Type B pancreatic cell (in vitro differentiated cells): Measurements from ENCODE around the gene SLC47A1. TPM values are rescaled to one million over a fixed set of nuclear protein-coding genes. Genes with fewer than 3 reads are reported as not detected.

ENCODE experiments used
- DNase-seq: peaks from one replicate; pipeline ENCODE4 v3.0.0; 2021; ENCODE audit warnings: mixed read lengths; ENCODE audit not compliant: unreplicated experiment; ENCODE audit errors: extremely low spot score
- H3K27ac Mint-ChIP-seq: 2 replicates; pipeline ENCODE4 v1.8.0; 2021; ENCODE audit warnings: mild to moderate bottlenecking, mixed read lengths
- H3K27me3 Mint-ChIP-seq: 2 replicates; pipeline ENCODE4 v1.8.0; 2021; ENCODE audit warnings: mixed read lengths
- H3K36me3 Mint-ChIP-seq: 2 replicates; pipeline ENCODE4 v1.8.0; 2021; ENCODE audit warnings: mixed read lengths
- H3K4me1 Mint-ChIP-seq: one replicate; pipeline ENCODE4 v1.8.0; 2021; ENCODE audit warnings: mixed read lengths; ENCODE audit not compliant: unreplicated experiment
- H3K4me3 Mint-ChIP-seq: 2 replicates; pipeline ENCODE4 v1.8.0; 2021; ENCODE audit warnings: mild to moderate bottlenecking, mixed read lengths
- H3K9me3 Mint-ChIP-seq: 2 replicates; pipeline ENCODE4 v1.8.0; 2021; ENCODE audit warnings: mixed read lengths
- total RNA-seq: library from RNA; stranded (reverse); gene quantifications from 2 replicates; pipeline ENCODE4 v1.2.1, GENCODE V29; 2021; ENCODE audit warnings: low replicate concordance
- TF ChIP-seq, protein P1 (sequence below): fragments of 200-600 bp; sonication (generic); conservative IDR thresholded peaks from 2 replicates; pipeline ENCODE4 v1.5.0; 2021; ENCODE audit warnings: antibody characterized with exemption, mild to moderate bottlenecking

SLC47A1 gene
- total RNA-seq, 1 donor from 2014 or later, result 5.9 TPM

DNA sequence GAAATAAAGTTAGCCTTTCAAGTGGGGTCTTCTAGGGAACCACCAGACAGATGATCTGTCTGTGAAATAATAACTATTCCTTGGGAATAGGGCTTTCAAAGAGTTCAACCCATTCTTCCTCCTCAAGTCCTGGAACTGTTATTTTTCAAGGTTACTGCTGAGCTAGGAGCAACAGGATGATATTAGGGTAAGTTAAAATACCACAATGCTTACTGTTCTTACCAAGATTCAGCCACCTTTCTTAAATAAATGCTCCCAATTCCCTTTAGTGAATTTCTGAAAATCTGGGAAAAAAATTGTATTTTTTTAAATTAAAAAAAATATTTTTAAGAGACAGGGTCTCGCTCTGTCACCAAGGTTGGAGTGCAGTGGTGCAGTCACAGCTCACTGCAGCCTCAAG lies 88.0 kb downstream of the SLC47A1 start:
- H3K27ac Mint-ChIP-seq, result no peak overlapping the region
- H3K4me3 Mint-ChIP-seq, result no peak overlapping the region
- no peaks in the 10 kb centered on the region for H3K4me1 Mint-ChIP-seq
- H3K27me3 Mint-ChIP-seq, result no peaks in the 10 kb centered on the region
- no peak for DNase-seq
- H3K9me3 Mint-ChIP-seq, result peaks cover 10% of the 10 kb centered on the region
- TF ChIP-seq, protein P1, sequence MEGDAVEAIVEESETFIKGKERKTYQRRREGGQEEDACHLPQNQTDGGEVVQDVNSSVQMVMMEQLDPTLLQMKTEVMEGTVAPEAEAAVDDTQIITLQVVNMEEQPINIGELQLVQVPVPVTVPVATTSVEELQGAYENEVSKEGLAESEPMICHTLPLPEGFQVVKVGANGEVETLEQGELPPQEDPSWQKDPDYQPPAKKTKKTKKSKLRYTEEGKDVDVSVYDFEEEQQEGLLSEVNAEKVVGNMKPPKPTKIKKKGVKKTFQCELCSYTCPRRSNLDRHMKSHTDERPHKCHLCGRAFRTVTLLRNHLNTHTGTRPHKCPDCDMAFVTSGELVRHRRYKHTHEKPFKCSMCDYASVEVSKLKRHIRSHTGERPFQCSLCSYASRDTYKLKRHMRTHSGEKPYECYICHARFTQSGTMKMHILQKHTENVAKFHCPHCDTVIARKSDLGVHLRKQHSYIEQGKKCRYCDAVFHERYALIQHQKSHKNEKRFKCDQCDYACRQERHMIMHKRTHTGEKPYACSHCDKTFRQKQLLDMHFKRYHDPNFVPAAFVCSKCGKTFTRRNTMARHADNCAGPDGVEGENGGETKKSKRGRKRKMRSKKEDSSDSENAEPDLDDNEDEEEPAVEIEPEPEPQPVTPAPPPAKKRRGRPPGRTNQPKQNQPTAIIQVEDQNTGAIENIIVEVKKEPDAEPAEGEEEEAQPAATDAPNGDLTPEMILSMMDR, result no peak
- H3K36me3 Mint-ChIP-seq, result peaks cover 5% of the 10 kb centered on the region

DNA sequence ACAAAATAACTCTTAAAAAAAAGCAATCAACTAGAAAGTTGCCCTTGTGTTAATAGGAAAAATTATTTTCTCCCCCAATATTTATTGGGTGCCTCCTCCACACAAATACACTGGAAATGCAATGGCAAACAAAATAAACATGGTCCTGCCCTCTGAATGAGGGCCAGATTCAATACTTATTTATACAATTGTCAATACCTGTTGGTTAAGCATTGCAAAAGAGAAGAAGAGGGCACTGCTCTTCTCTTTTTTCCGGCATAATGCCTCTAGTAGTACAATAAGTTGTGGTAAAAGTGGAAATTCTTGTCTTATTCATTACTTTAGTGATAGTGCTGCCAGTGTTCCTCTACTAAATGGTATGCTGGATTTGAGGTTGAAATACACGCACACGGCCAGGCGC lies 92.4 kb downstream of the SLC47A1 start:
- Mint-ChIP-seq H3K27ac (no peak overlapping the region), H3K36me3 (no peaks in the 10 kb centered on the region)
- TF ChIP-seq, protein P1, result no peak

More for the DNA sequence above, 92.4 kb downstream of the SLC47A1 start:
- Mint-ChIP-seq H3K9me3 (no peaks in the 10 kb centered on the region), H3K4me1 (no peaks in the 10 kb centered on the region), H3K27me3 (no peaks in the 10 kb centered on the region), H3K4me3 (no peak overlapping the region)
- no peak for DNase-seq

Other genes starting within 250 kb of the SLC47A1 start
- gene B9D1, start 171.1 kb upstream of the SLC47A1 start, total RNA-seq, result 13.8 and 23.2 TPM in 2 replicates
- gene MAPK7, start 155.4 kb upstream of the SLC47A1 start, total RNA-seq, result 32.1 and 44.3 TPM in 2 replicates
- 2.6 and 18.0 TPM in 2 replicates for gene MFAP4, start 146.7 kb upstream of the SLC47A1 start, total RNA-seq
- 0.60 and 1.2 TPM in 2 replicates for gene RNF112, start 122.6 kb upstream of the SLC47A1 start, total RNA-seq
- 57.7 and 69.8 TPM in 2 replicates for gene ALDH3A2, start 114.9 kb downstream of the SLC47A1 start, total RNA-seq
- not detected in 2 replicates for gene SLC47A2, start 182.7 kb downstream of the SLC47A1 start, total RNA-seq
- 0.24 and 0.77 TPM in 2 replicates for gene ALDH3A1, start 214.4 kb downstream of the SLC47A1 start, total RNA-seq